Measurements from ENCODE around the gene STAT4. TPM values are rescaled to one million over a fixed set of nuclear protein-coding genes. Genes with fewer than 3 reads are reported as not detected.

STAT4 gene
- total RNA-seq, 1 experiment from 2014 or later: not detected

DNA sequence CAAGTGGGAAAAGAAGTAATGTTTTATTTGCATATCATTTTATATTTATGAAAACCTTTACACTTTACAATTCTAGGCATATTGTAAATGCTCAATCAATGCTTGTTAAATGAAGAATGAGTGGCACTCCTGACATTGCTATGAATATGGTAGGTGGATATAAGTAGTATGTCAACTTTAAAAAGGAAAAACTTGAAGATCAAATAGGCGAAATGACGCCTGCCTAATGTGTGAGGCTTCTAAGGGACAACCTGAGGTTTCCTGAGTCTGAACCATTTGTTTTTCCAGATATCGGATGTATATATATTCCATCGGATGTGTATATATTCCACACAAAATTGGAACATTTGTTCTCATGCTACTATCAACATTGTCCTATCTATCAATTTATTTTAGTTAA, 1.4 kb downstream of the STAT4 start:
- no peak for DNase-seq (ENCODE audit: low read depth)

DNA sequence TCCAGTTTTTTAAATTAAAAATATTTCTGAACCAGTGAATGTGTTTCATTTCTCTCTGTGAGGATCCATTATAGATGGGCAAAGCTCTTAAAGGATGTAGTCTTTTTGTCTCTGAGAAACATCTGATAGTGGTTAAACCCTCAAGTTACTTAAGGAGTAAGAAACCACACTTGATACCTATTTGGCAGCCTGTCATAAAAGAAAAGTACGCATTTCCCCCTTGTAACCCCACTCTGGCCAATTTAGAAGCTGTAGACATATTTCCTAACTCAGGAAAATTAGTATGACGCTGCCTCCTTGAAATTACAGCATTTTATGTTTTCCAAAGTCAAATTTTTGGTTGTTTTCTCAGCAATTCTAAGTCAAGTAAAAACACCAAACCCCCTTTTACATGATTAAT, 2.0 kb downstream of the STAT4 start:
- no peak for DNase-seq (ENCODE audit: low read depth)

DNA sequence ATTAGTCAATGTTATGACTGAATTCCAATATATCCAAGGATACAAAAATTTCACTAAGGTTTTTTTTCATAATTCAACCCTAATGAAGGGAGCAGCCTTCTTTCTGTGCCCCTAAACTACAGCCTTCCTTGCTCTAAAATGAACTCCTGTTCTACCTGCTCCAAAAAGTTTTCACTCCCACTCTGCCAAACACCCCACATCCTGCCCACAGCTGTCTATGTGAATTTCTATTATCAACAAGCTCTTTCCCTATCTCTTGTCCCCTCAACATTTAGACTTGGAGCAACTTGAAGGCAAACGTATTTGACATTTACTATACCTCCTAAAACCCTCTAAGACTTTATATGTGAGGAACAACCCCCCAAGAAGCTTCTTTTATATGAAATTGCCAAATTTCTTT, 2.5 kb downstream of the STAT4 start:
- no peak for DNase-seq (ENCODE audit: low read depth)

DNA sequence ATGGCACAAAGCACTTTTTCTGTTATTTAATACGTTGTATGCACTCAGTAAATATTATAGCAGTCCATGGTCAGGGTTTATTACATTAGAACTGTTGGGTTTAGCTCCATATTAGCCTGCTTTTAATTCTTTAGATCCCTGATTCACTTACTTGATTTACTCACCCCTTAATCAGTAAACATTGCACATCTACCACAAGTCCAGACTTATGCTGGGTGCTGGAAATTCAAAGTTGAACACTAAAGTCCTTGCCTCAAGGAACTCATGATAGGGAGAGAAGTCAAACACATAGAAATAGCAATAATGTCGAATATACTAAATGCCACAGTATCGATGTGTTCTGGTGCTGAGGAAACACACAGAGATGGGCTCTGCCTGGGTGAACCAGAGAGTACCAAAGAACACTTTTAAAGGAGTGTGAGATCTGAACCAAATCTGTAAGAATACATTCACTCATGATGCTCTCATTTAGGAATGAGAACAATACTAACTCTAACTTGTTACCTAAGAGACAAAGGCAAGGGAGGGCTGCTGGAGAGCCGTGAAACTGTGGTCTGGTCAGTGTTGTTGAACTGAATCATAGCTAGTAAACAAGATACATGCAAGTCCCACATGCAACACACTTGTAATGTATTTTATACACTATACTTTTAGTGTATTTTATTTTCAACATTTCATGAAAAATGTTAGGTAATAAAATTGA, 4.9 kb downstream of the STAT4 start:
- DNase-seq (ENCODE audit: low read depth): no peak

DNA sequence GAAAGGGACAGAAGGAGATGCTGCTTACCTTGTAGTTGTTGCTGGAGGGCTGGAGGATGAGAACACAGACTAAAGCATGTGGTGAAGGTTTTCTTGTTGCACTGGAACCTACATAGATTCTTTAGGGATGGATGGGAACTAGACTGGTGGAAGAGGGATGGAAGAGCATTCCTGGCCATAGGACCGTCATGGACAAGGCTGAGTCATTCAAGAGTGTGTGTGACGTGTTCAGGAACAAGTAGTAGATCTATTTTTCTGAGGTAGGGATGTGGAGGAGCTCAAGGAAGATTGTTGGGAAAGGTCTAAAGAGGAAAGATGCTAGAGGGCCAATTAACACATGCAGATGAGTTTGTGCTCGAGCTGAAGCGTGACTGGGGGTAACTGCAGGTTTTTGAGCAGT, 6.6 kb downstream of the STAT4 start:
- DNase-seq (ENCODE audit: low read depth): peak; percentile 54

DNA sequence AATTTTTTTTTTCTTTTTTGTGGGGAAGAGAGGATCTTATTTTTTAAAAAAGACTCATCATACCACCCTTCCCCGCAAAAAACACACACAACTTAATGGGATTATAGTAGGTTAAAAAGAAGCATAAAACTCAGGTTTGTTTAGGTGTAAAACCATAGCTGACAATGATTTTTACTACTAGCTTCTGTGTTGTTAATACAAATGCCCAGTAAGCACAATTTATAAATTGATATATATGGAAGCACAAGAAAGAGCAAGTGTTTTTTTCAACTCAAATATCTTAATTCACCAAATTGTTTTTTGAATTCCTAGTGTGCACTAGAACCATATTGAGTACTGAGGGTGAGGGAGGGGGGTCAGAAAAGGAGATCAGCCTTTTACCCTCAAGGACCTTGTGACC, 7.0 kb downstream of the STAT4 start:
- no peak for DNase-seq (ENCODE audit: low read depth)

DNA sequence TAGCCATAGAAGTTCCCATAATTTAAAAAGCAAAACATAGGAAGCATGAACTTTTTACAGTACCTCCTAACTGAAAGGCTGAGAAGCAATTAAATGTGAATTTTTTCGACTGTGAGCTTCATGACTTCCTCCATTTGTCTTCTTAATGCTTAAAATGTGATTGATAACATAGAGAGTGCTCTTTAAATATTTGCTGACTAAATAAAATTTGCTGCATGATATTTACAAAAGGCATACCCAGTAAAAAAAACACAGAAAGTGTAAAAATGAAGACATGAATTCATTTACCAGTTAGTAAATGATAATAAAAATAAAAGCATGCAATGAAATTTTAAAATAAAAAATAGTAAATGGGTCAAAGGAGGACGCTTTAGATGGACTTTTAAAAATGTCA, 21.9 kb downstream of the STAT4 start:
- no peak for DNase-seq (ENCODE audit: low read depth)

DNA sequence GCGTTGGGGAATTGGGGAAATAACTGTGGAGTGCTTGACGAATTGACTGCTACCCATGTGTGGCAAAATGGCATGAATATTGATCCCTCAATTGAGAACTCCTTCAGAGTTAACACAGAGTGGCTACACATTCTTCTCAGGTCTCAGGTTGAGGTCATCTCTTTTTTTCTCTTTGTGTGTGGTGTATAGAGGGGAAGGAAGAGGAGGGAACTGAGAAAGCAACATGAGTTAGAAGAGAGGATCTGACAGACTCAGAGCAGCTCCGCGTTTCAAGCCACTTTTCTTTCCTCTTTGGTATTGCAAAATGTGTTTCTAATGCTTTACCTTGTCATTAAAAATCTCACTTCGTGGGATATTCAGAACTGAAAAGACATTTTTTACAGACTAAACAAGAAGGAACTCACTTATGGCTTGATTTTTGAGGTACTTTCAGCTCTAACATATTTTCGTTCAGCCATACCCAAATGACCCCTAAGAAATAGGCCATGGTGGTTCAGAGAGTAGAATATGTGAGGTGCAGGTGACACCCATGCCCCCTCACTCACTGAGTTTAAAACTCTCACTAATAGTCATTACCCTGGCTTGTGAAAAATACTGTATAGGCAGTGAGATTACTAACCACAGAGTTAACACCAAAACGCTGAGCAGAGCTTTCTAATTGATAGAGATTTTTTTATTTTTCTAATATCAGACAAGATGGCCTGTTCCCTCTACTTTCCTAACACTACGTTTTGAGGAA, 22.5 kb downstream of the STAT4 start:
- DNase-seq (ENCODE audit: low read depth): no peak

DNA sequence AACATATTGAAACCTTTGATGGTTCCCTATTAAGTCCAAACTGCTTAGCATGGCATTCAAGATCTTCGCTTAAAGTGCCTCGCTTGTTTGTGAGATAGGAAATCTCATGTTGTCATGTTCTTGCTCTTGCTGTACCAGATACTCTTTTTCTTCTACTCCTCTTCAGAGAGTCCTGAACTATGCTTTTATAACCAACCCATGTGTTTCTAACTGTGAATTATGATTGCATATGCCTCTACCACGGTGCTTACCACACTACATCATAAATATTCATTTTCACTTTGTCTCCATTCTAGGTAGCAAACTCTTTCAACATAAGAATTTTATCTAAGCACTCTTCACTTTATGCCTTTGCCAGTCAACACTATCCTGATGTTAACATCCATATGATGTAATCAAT, 23.6 kb downstream of the STAT4 start:
- DNase-seq (ENCODE audit: low read depth): no peak

DNA sequence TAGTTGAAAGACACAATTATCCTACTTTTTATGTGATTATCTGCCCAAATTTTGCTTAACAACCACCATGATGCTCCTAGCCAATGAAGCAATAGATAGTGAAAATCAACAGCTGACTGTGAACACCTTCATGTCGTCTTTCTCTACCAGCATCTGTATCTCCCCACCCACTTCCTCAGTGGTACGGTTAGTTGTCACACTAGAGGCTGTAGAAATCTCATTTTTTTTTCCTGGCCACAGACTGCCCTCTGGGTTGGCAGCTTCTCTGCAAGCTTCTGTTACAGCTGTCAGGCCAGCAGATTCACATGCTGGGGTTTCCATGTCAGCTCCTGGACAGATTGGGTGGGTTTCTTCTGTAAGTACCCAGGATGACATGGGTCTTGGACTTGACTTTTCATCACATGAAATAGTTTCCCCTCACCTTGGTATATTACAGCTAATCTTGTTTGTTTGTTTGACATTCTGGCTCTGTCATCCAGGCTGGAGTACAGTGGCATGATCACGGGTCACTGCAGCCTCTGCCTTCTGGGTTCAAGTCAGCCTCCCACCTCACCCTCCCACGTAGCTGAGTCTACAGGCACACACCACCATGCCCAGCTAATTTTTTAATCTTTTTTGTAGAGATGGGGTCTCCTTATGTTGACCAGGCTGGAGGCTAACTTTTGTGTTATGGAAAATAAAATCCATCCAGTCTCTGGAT, 24.3 kb downstream of the STAT4 start:
- no peak for DNase-seq (ENCODE audit: low read depth)

DNA sequence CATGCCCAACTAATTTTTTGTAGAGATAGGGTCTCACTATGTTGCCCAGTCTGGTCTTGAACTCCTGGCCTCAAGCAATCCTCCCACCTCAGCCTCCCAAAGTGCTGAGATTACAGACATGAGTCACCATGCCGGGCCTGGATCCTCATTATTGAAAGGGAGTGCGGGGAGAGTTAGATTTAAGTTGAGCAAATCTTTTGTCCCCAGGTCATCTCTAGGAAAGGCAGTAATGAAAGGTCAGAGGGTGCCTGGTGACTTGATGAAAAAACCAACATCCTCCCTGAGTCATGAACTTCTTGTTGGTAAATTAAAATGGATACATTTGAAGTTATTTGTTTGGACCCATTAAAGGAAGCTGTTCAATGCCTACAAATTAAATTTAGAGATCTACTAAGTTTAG, 25.1 kb downstream of the STAT4 start:
- no peak for DNase-seq (ENCODE audit: low read depth)

DNA sequence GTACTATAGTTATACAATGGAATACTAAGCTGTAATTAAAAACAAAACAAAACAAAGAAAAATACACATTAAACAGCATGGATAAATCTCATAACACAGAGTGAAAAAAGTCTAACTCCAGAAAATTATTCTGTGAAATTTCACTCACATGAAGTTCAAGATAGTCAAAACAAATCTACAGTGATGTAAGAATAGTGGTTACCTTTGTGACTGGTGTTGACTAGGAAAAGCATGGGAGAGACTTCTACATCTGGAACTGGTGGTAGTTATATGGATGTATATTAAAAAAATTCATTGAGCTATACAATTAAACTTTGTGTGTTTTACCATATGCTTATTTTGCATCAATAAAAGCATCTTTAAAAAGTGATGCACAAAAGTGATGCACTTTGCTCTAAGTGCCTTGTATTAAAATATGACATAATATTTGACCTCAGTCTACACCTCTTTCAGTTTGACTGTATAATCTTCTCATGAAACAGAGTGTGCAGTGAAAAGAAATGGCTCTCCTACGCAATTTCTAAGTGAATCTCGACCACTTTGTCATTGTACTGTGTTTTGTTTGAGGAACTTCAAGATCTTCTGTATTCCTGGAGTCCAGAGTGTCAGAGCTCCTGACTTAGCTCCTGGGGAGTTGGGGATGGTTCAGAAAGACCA, 28.0 kb downstream of the STAT4 start:
- no peak for DNase-seq (ENCODE audit: low read depth)

DNA sequence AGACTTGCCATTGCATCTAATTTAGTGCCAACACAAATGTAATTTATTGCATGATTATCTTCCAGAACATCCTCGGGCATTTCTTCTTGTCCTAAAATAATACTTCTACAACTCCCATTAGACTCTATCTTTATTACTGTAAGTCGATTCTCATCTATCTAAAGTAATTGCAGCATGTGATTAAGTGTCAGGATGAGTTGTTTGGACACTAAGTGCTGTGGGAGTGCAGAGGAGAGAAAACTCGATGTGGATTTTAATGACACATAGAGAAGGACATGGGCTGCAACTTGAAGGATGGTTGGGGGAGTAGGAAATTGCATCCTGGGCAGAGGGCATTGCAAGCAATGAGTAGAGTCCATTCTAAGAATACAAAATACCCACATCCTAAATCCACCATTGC, 33.5 kb downstream of the STAT4 start:
- DNase-seq (ENCODE audit: low read depth): no peak

DNA sequence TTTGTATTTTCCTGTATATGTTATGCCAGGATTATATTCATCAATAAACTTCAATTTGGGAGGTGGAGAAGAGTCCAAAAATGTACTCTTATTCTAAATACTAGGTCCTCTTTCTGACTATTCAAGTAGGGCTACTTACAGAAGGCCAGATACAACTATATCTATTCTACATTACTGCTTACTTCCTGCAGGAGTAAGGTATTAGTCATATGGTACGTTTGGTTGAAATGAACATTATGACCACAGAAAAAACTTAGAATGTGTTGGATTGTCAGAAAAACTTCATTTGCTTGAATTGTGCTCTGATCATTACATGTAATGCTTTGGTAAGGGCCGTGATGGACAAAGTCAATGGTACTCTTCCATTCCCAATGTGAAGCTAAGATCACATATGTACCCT, 35.0 kb downstream of the STAT4 start:
- DNase-seq (ENCODE audit: low read depth): peak; percentile 68

DNA sequence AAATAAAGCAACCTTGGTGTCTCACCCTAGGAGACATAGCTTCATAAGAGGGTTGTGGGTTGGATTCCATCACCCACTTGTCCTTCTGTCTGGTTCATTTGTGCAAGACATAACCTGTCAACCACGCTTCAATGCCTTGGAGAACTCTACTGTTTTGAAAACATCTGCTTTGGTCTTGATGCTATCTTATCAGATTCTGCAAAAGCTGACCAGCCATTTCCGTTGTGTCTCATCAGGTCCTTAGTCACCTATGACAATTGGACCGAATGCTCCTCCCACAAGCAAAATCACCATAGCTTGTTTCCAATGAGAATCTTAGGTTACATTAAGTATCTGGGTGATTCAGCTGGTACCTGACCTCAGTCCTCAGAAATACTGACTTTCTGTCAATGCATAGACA, 35.4 kb downstream of the STAT4 start:
- peak; percentile 80 for DNase-seq (ENCODE audit: low read depth)

DNA sequence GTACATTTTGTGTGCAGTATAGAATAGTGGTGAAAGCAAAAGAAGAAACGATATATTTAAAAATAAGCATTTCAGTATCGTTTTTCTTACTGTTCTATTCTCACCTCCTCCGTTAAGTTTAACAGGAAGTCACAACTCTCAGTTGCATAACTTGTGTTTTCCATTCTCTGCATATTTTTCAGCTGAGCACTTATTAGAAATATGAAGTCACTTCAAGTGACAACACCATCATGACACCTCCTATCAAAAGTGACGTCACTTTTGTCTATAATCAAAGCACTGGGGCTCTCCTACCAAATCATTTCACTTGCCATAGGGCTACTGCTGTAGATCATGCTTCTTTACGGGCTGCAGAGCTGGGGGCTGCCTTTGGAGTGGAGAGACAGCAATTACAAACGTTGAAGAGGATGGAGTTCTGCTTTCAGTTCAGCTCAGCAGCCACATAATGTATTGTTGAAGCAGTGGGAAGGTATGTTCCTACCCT, 36.3 kb downstream of the STAT4 start:
- no peak for DNase-seq (ENCODE audit: low read depth)

DNA sequence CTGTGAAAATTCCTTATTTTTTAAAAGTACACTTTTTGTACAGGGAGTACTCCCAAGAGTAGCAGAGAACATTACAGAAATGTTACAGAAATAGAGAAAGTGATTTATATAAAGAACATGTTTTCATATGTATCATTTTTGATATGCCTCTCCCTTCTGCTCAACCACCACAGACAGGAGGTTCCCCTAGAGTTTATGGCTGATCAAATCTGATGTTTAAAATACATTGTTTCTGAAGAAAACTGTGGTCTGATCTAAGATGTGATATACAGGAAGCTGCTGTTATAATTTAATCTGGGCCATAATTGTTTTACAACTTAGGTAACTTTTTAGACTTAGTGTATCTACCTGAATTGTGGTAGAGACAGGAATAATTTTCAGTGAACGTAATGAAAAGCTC, 37.0 kb downstream of the STAT4 start:
- no peak for DNase-seq (ENCODE audit: low read depth)

DNA sequence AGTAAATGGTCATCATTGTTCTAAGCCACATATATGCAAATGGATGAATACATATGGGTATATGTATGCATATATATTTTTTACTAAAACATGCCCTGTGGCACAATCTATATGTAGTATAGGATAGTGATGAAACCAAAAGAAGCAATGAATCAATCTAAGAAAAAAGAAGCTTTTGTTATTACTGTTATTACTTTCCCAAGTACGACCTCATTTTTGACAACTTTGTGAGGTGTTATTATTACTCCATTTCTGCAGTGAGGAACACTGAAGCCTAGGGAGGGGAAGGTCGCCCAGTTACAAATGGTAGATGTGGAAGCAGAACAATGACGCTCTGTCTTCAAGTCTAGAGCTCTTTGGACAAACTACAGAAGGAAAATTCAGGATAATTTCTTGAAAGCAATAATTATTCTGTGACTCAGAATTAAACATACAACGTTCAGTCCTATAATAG, 38.3 kb downstream of the STAT4 start:
- DNase-seq (ENCODE audit: low read depth): no peak

DNA sequence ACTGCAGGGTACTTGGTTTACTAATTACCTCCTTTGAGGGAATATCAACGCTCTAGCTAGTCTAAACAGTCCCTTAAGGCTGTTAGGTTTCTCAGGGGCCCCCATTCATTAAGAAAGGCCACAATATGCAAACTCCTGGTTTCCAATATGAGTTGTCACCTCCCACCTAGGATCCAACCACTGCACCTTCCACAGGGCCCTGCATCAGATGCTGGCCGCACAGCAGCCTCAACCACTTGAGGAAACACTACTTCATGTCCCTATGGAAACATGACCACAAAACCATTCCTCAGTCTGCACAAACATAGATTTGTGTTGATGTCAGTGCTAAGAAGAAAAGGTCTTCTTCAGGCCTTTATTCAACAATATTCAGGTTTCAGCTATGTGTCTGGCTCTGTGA, 40.9 kb downstream of the STAT4 start:
- peak; percentile 4 for DNase-seq (ENCODE audit: low read depth)

DNA sequence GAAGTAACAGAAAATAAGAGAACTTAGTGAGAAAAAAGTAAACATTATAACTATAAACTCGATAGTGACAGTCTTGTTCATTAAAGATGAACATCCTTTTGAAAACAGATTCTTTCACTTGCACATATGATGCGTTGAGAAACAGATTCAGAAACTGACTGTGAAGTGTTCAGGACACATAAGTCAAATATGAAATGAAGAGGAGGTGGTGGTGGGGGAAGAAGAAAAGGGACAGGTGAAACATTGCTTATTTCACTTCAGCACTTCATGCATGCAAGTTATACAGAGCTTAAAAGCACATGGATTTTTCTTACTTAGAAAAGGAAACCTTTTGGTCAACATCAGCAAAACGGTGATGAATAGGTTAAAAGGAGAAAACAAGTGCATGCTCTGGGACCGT, 42.5 kb downstream of the STAT4 start:
- DNase-seq (ENCODE audit: low read depth): no peak

DNA sequence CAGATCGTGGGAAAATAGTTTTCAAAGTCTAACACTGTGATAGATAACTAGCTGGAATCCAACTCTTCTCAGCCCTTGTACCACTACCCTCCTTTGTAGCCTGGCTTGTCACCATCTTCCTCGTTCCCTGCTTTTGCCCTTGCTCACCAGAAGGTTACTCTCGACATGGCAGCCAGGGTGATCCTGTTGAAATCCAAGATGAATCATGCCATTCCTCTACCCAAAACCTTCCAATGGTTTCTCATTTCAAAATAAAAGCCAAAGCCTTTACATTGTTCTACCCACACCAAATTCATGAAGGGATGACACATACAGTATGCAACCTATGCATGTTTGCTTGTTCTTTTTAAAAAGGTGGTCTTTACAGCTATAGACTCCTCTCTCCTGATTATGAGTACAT, 45.7 kb downstream of the STAT4 start:
- DNase-seq (ENCODE audit: low read depth): peak; percentile 83

DNA sequence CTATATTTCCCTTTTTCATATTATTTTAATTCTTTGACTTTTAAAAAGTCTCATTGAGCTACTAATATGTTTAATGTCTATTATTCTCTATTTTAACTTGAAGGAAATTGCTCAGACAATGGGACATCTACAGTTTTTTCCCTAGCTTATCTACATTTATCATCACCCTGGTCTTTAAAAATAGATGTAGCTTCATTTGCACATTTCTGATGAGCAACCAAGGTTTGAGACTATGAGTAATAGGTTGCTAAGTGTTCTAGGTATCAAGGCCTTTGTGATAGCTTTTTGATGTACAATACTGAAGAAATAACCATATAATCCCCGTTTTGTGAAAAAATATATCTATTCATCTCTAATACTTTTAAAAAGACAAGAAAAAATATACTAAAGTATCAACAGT, 47.0 kb downstream of the STAT4 start:
- peak; percentile 39 for DNase-seq (ENCODE audit: low read depth)

Measured in HT1080 (cell line).